IMR-90 (cell line): ENCODE data around the gene BRSK1. TPM values are rescaled to one million over a fixed set of nuclear protein-coding genes. Genes with fewer than 3 reads are reported as not detected.

ENCODE experiments used
- ATAC-seq: fragments of 200-7000 bp; cut with Tn5 transposase; 2 replicates; pipeline ENCODE4 v1.9.1; 2020; ENCODE audit warnings: low read depth, mild to moderate bottlenecking, moderate library complexity
- BruUV-seq: library from RNA; stranded (reverse); fragments of 400-500 nt; replicated peaks from 2 replicates; lab custom pipeline; 2021; lab: Mats Ljungman, UMichigan
- CTCF ChIA-PET: fragments of 300-600 bp; formaldehyde crosslinking; extraction: SDS; loops from one replicate; lab custom pipeline; 2021; ENCODE audit warnings: antibody characterized with exemption; lab: Yijun Ruan, JAX
- POLR2A ChIA-PET: fragments of 300-600 bp; sonication (Branson Sonifier 250); formaldehyde crosslinking; loops from one replicate; lab custom pipeline; 2022; ENCODE audit warnings: antibody characterized with exemption; ENCODE audit not compliant: unreplicated experiment; lab: Charles Lee
- DNase-seq: peaks from one replicate; pipeline ENCODE4 v3.0.0; 2013
- H2AFZ ChIP-seq: replicated peaks from 2 replicates; pipeline ENCODE3; 2013; ENCODE audit warnings: low read length, mild to moderate bottlenecking; ENCODE audit not compliant: poor library complexity
- H2AK5ac ChIP-seq: 2 replicates; pipeline ENCODE4 v1.6.1; 2013; ENCODE audit warnings: low read depth, low read length, inconsistent platforms
- H2AK9ac ChIP-seq: replicated peaks from 2 replicates; pipeline ENCODE3; 2013; ENCODE audit warnings: mild to moderate bottlenecking, low read depth, low read length, moderate library complexity; ENCODE audit not compliant: poor library complexity
- H2BK120ac ChIP-seq: 2 replicates; pipeline ENCODE4 v1.6.1; 2013; ENCODE audit warnings: low read depth, low read length, inconsistent platforms
- H2BK15ac ChIP-seq: 3 replicates; pipeline ENCODE4 v1.6.1; 2013; ENCODE audit warnings: low read depth, low read length, inconsistent platforms
- H2BK20ac ChIP-seq: 2 replicates; pipeline ENCODE4 v1.6.1; 2013; ENCODE audit warnings: low read depth, mild to moderate bottlenecking, inconsistent platforms, low read length, moderate library complexity
- H2BK5ac ChIP-seq: 2 replicates; pipeline ENCODE4 v1.6.1; 2013; ENCODE audit warnings: mild to moderate bottlenecking, low read depth, low read length, inconsistent platforms; ENCODE audit not compliant: poor library complexity, severe bottlenecking
- H3K14ac ChIP-seq: replicated peaks from 2 replicates; pipeline ENCODE4 v1.6.1; 2013; ENCODE audit warnings: low read depth, low read length, inconsistent platforms
- H3K18ac ChIP-seq: 2 replicates; pipeline ENCODE4 v1.6.1; 2013; ENCODE audit warnings: low read depth, low read length, control low read depth
- H3K23ac ChIP-seq: 2 replicates; pipeline ENCODE4 v1.6.1; 2013; ENCODE audit warnings: low read depth, low read length, inconsistent platforms
- H3K27ac ChIP-seq: 2 replicates; pipeline ENCODE4 v1.5.1; 2013; ENCODE audit warnings: mild to moderate bottlenecking, control low read depth, low read length; ENCODE audit not compliant: insufficient read depth
- H3K27me3 ChIP-seq: 2 replicates; pipeline ENCODE4 v1.6.1; 2013; ENCODE audit warnings: low read length; ENCODE audit not compliant: control insufficient read depth, insufficient read depth
- H3K36me3 ChIP-seq: 2 replicates; pipeline ENCODE4 v1.6.1; 2013; ENCODE audit warnings: low read length, mixed read lengths; ENCODE audit not compliant: control insufficient read depth, insufficient read depth
- H3K4ac ChIP-seq: 2 replicates; pipeline ENCODE4 v1.6.1; 2013; ENCODE audit warnings: low read depth, low read length, inconsistent platforms
- H3K4me1 ChIP-seq: 2 replicates; pipeline ENCODE4 v1.6.1; 2013; ENCODE audit warnings: low read length, mixed read lengths; ENCODE audit not compliant: control insufficient read depth, insufficient read depth
- H3K4me2 ChIP-seq: 2 replicates; pipeline ENCODE4 v1.6.1; 2013; ENCODE audit warnings: low read depth, mild to moderate bottlenecking, control low read depth, low read length, moderate library complexity
- H3K4me3 ChIP-seq: 2 replicates; pipeline ENCODE4 v1.5.1; 2013; ENCODE audit warnings: low read depth, mild to moderate bottlenecking, control low read depth, low read length, moderate library complexity; ENCODE audit not compliant: insufficient read depth
- H3K56ac ChIP-seq: 2 replicates; pipeline ENCODE4 v1.6.1; 2013; ENCODE audit warnings: low read length, inconsistent platforms; ENCODE audit not compliant: insufficient read depth; ENCODE audit errors: extremely low read depth
- H3K79me1 ChIP-seq, 2 experiments: 2 replicates each; pipeline ENCODE4 v1.6.1; 2013; ENCODE audit warnings: low read length in 2 of 2, inconsistent platforms in 1 of 2, low read depth in 1 of 2
- H3K9ac ChIP-seq: 2 replicates; pipeline ENCODE4 v1.6.1; 2013; ENCODE audit warnings: low read depth, low read length, control low read depth
- H3K9me1 ChIP-seq: 2 replicates; pipeline ENCODE4 v1.6.1; 2013; ENCODE audit warnings: low read length, inconsistent platforms; ENCODE audit not compliant: insufficient read depth
- H3K9me3 ChIP-seq: 2 replicates; pipeline ENCODE4 v1.6.1; 2013; ENCODE audit warnings: low read length; ENCODE audit not compliant: control insufficient read depth, insufficient read depth
- H4K20me1 ChIP-seq: 2 replicates; pipeline ENCODE4 v1.6.1; 2013; ENCODE audit warnings: low read length, inconsistent platforms; ENCODE audit not compliant: insufficient read depth
- H4K5ac ChIP-seq: 2 replicates; pipeline ENCODE4 v1.6.1; 2013; ENCODE audit warnings: mild to moderate bottlenecking, low read depth, low read length, control low read depth
- H4K8ac ChIP-seq, 2 experiments: 2 replicates each; pipeline ENCODE4 v1.6.1; 2013; ENCODE audit warnings: low read depth in 2 of 2, low read length in 2 of 2, control low read depth in 1 of 2, inconsistent platforms in 1 of 2
- H4K91ac ChIP-seq: 2 replicates; pipeline ENCODE4 v1.6.1; 2013; ENCODE audit warnings: low read depth, low read length, inconsistent platforms; ENCODE audit not compliant: insufficient read depth
- BHLHE40 ChIP-seq: fragments of 150-350 bp; IDR thresholded peaks from 2 replicates; pipeline ENCODE4 v1.6.1; 2016; ENCODE audit warnings: mild to moderate bottlenecking, low read depth, low read length
- CEBPB ChIP-seq: IDR thresholded peaks from 2 replicates; pipeline ENCODE4 v1.6.1; 2012; ENCODE audit warnings: low read depth, low read length, improper control_type of control experiment
- CHD1 ChIP-seq: IDR thresholded peaks from 2 replicates; pipeline ENCODE4 v1.6.1; 2012; ENCODE audit warnings: low read depth, low read length, improper control_type of control experiment
- CTCF ChIP-seq: conservative IDR thresholded peaks from 2 replicates; pipeline ENCODE4 v1.5.1; 2012; ENCODE audit warnings: mild to moderate bottlenecking, low read depth, low read length, improper control_type of control experiment
- ELK1 ChIP-seq: fragments of 150-350 bp; IDR thresholded peaks from 2 replicates; pipeline ENCODE4 v1.6.1; 2016; ENCODE audit warnings: low read depth, mild to moderate bottlenecking, low read length, moderate library complexity, borderline replicate concordance
- FOS ChIP-seq: fragments of 150-350 bp; IDR thresholded peaks from 2 replicates; pipeline ENCODE4 v1.6.1; 2016; ENCODE audit warnings: low read depth, low read length
- MAFK ChIP-seq: IDR thresholded peaks from 2 replicates; pipeline ENCODE4 v1.6.1; 2012; ENCODE audit warnings: low read depth, low read length, improper control_type of control experiment
- MXI1 ChIP-seq: IDR thresholded peaks from 2 replicates; pipeline ENCODE4 v1.6.1; 2012; ENCODE audit warnings: low read depth, mild to moderate bottlenecking, low read length, moderate library complexity, borderline replicate concordance
- NFE2L2 ChIP-seq: fragments of 150-350 bp; IDR thresholded peaks from 2 replicates; pipeline ENCODE4 v1.6.1; 2016; ENCODE audit warnings: low read depth, mild to moderate bottlenecking, low read length
- POLR2A ChIP-seq: IDR thresholded peaks from 2 replicates; pipeline ENCODE4 v1.6.1; 2012; ENCODE audit warnings: mild to moderate bottlenecking, low read depth, low read length
- RAD21 ChIP-seq: IDR thresholded peaks from 2 replicates; pipeline ENCODE4 v1.6.1; 2012; ENCODE audit warnings: low read length, improper control_type of control experiment
- RCOR1 ChIP-seq: IDR thresholded peaks from 2 replicates; pipeline ENCODE4 v1.6.1; 2012; ENCODE audit warnings: mild to moderate bottlenecking, low read length, improper control_type of control experiment; ENCODE audit not compliant: insufficient replicate concordance
- SMC3 ChIP-seq: fragments of 150-350 bp; IDR thresholded peaks from 2 replicates; pipeline ENCODE4 v1.6.1; 2016; ENCODE audit warnings: low read depth, mild to moderate bottlenecking, antibody characterized with exemption, low read length, moderate library complexity
- USF2 ChIP-seq: fragments of 150-350 bp; IDR thresholded peaks from 2 replicates; pipeline ENCODE4 v1.6.1; 2017; ENCODE audit warnings: mild to moderate bottlenecking, antibody characterized with exemption, low read length, low read depth
- WGBS, 2 experiments: methylation state at CpG; one replicate each; pipeline versions ENCODE4 v1.1.5 to v1.1.7; 2013; ENCODE audit warnings: missing lambda C conversion rate in 2 of 2; ENCODE audit not compliant: insufficient read length in 1 of 2; ENCODE audit errors: extremely low coverage in 2 of 2; 5-methylcytosine and 5-hydroxymethylcytosine counted together
- dilution Hi-C: fragments of 300-500 bp; cut with HindIII; formaldehyde crosslinking; loops from one replicate; pipeline ENCODE4 v1.14.3; 2018; ENCODE audit warnings: low sequenced_read_pairs; ENCODE audit not compliant: unreplicated experiment
- in situ Hi-C: fragments of 300-500 bp; cut with MboI; formaldehyde crosslinking; loops from 3 replicates; pipeline ENCODE4 v1.14.3; 2019; ENCODE audit warnings: low sequenced_read_pairs, inconsistent platforms, mixed read lengths
- intact Hi-C: fragments of 100-400 bp; cut with micrococcal nuclease; formaldehyde crosslinking; loops from 2 replicates; pipeline ENCODE4 v1.10.0; 2022
- polyA plus RNA-seq, 3 experiments: library from polyadenylated mRNA; depleted of rRNA; stranded (reverse); fragments of >200 nt; gene quantifications; 2 replicates each; pipeline ENCODE4 v1.2.3, GENCODE V29; 2012; ENCODE audit warnings: low replicate concordance in 1 of 3
- total RNA-seq: library from RNA; depleted of rRNA; stranded (reverse); fragments of >200 nt; gene quantifications from 2 replicates; pipeline ENCODE4 v1.2.3, GENCODE V29; 2012

BRSK1 gene
- total and polyA plus RNA-seq, 2 of the 4 experiments (the other 2 are of a cell fraction): 2.5 to 22.3 TPM

- BruUV-seq: no TSS peak
- H3K23ac ChIP-seq: peak overlapping the region; percentile 65
- ATAC-seq: peak; percentile 25
- peak overlapping the region; percentile 6; the same call in 1 of the 2 replicates for H4K91ac ChIP-seq
- CTCF ChIA-PET: interaction anchor here (0.7 kb wide), 1 partner anchor 343 kb away, joined by 3 read pairs; no protein-coding TSS in a partner anchor
- peak overlapping the region; percentile 24; the same call in 1 of the 2 replicates for H3K27ac ChIP-seq
- intact Hi-C loops: no loop called here
- H2AK5ac ChIP-seq: peak overlapping the region; percentile 60
- no peak overlapping the region; the same call in 1 of the 2 replicates for H4K5ac ChIP-seq
- DNase-seq: no peak
- no peak overlapping the region for H2BK15ac ChIP-seq
- peaks cover 15% of the 10 kb centered on the region for H3K36me3 ChIP-seq
- H3K9ac ChIP-seq: peak overlapping the region; percentile 79
- 29% methylated on average over 2 of the region's 18 CpGs; no CpG with 5 or more reads in 1 of the 2 experiments for WGBS, 2 experiments
- H2BK120ac ChIP-seq: no peak overlapping the region
- H3K18ac ChIP-seq: no peak overlapping the region
- H2BK5ac ChIP-seq: no peak overlapping the region
- no peaks in the 10 kb centered on the region for H4K20me1 ChIP-seq
- H3K9me1 ChIP-seq: peaks cover 9% of the 10 kb centered on the region; the same call in 1 of the 2 replicates
- H3K14ac ChIP-seq: peak overlapping the region; percentile 72
- peaks cover 3 to 29% of the 10 kb centered on the region in 2 experiments; a peak in 3 of 4 replicates for H3K79me1 ChIP-seq
- in situ Hi-C loops: loop anchor here (25.0 kb wide), 1 partner anchor 352 kb away; the partner anchor contains the start of genes CCDC106, ZNF580 and ZNF581
- H3K27me3 ChIP-seq: no peaks in the 10 kb centered on the region
- no peak overlapping the region for H4K8ac ChIP-seq
- dilution Hi-C loops: no loop called here
- H3K4me1 ChIP-seq: peaks cover 17% of the 10 kb centered on the region
- H3K9me3 ChIP-seq: no peaks in the 10 kb centered on the region
- peak overlapping the region; percentile 38 for H2AK9ac ChIP-seq
- no peak overlapping the region; the same call in 1 of the 2 replicates for H3K56ac ChIP-seq
- no peak overlapping the region for H2BK20ac ChIP-seq
- H2AFZ ChIP-seq: peak overlapping the region; percentile 90
- peak overlapping the region; percentile 14; the same call in 1 of the 2 replicates for H3K4ac ChIP-seq
- POLR2A ChIA-PET: no interaction called here
- peak overlapping the region; percentile 58 for H3K4me3 ChIP-seq
- H3K4me2 ChIP-seq: peak overlapping the region; percentile 78
- TF ChIP-seq NFE2L2 (no peak), CHD1 (no peak), MAFK (no peak), FOS (no peak), BHLHE40 (no peak), ELK1 (no peak), SMC3 (no peak), POLR2A (no peak), MXI1 (no peak), RAD21 (no peak), USF2 (no peak), CEBPB (no peak), RCOR1 (no peak), CTCF (no peak)
These were observed 1.6 kb downstream of the BRSK1 start for GRCh38 chr19:55285229-55285890.
